ENCODE data around the gene PAGE2B. TPM values are rescaled to one million over a fixed set of nuclear protein-coding genes. Genes with fewer than 3 reads are reported as not detected.

The PAGE2B gene
- total and polyA plus RNA-seq, 9 of the 15 experiments (the other 6 are each of a cell fraction or from before 2014, with no cell fraction given), result 1.8 to 36.0 (median 16.5) TPM

GRCh38 chrX:55028040-55028439 is 46.8 kb upstream of the PAGE2B start (continued):
- TF ChIP-seq CHD7 (IDR thresholded peaks at IDR 0.05; ENCODE audit: low read depth, low read length), result no peak
- TF ChIP-seq ZNF384 (IDR thresholded peaks at IDR 0.05; ENCODE audit: low read depth, low read length), result no peak
- no peak for TF ChIP-seq TAF15 (IDR thresholded peaks at IDR 0.05; ENCODE audit: low read depth, low read length)
- no peak for TF ChIP-seq HIVEP1 (CRISPR knock-in tag; IDR thresholded peaks at IDR 0.05)
- TF ChIP-seq ZNF589 (CRISPR knock-in tag; IDR thresholded peaks at IDR 0.05; ENCODE audit: low read depth), result 0 out of 2 replicates have a peak, but pooled peaks have one; percentile 40
- TF ChIP-seq ZNF354B (CRISPR knock-in tag; IDR thresholded peaks at IDR 0.05), result no peak
- TF ChIP-seq ZKSCAN8 (CRISPR knock-in tag; IDR thresholded peaks at IDR 0.05), result no peak
- no peak for TF ChIP-seq RAD21 (CRISPR knock-in tag; conservative IDR thresholded peaks at IDR 0.05 in 1 of 2, IDR thresholded peaks at IDR 0.05 in 1 of 2)
- 0 out of 4 replicates have a peak, but pooled peaks have one; percentile 33 to 39 for TF ChIP-seq MAZ (CRISPR knock-in tag; conservative IDR thresholded peaks at IDR 0.05 in 1 of 2, IDR thresholded peaks at IDR 0.05 in 1 of 2)
- no peak for TF ChIP-seq UBTF (IDR thresholded peaks at IDR 0.05; ENCODE audit: borderline replicate concordance in 1 of 2, low read depth in 2 of 2, low read length in 2 of 2)
- no peak for TF ChIP-seq ZNF165 (CRISPR knock-in tag; IDR thresholded peaks at IDR 0.05; ENCODE audit: borderline replicate concordance)
